GM21526 (cell line): ENCODE data around the gene C19orf85.

Experiments
- ATAC-seq: cut with Tn5 transposase; IDR thresholded peaks from one replicate; pipeline ENCODE4 v1.9.1; 2021; ENCODE audit warnings: moderate library complexity; ENCODE audit not compliant: unreplicated experiment, low FRiP score

C19orf85 gene

GRCh38 chr19:55489711-55490477, 25.3 kb upstream of the C19orf85 start:
- ATAC-seq, result no peak

- ATAC-seq, result no peak
Observed at GRCh38 chr19:55488986-55489710, 24.6 kb upstream of the C19orf85 start.

- no peak for ATAC-seq
Observed at GRCh38 chr19:55487924-55488687, 23.6 kb upstream of the C19orf85 start, which contains the start of gene SSC5D. TSS of gene SSC5D (plus strand) at chr19:55488436. CDS start at chr19:55488590, 154 bp downstream.

- no peak for ATAC-seq
Observed at GRCh38 chr19:55486971-55487923, 22.7 kb upstream of the C19orf85 start.

GRCh38 chr19:55486043-55486970, 21.8 kb upstream of the C19orf85 start:
- no peak for ATAC-seq

- ATAC-seq, result no peak
Observed at GRCh38 chr19:55485439-55486011, 21.0 kb upstream of the C19orf85 start.

- peak; percentile 50 for ATAC-seq
Observed at GRCh38 chr19:55484593-55485438, 20.3 kb upstream of the C19orf85 start, which contains the start of gene NAT14. TSS of gene NAT14 (plus strand) at chr19:55485188. CDS start at chr19:55485709, 521 bp downstream.

GRCh38 chr19:55483706-55484592, 19.4 kb upstream of the C19orf85 start:
- ATAC-seq, result no peak

GRCh38 chr19:55482967-55483705, 18.6 kb upstream of the C19orf85 start:
- ATAC-seq, result no peak

GRCh38 chr19:55482156-55482961, 17.8 kb upstream of the C19orf85 start:
- no peak for ATAC-seq

GRCh38 chr19:55481794-55482155, 17.2 kb upstream of the C19orf85 start:
- no peak for ATAC-seq

- no peak for ATAC-seq
Observed at GRCh38 chr19:55481148-55481793, 16.7 kb upstream of the C19orf85 start.

- no peak for ATAC-seq
Observed at GRCh38 chr19:55479451-55480230, 15.1 kb upstream of the C19orf85 start.

- ATAC-seq, result no peak
Observed at GRCh38 chr19:55479045-55479444, 14.5 kb upstream of the C19orf85 start.
